Left lung (tissue), 10 donors: ENCODE data around the gene ZBTB7B. TPM values are rescaled to one million over a fixed set of nuclear protein-coding genes. Genes with fewer than 3 reads are reported as not detected.
A peak's percentile ranks its signal among the peaks of the same experiment; 100 is the strongest.

ENCODE experiments used
- ATAC-seq: fragments of 200-7000 bp; cut with Tn5 transposase; one replicate; pipeline ENCODE4 v1.9.1; 2020; ENCODE audit warnings: moderate library complexity
- DNase-seq, 4 donors: peaks; one replicate each; pipeline ENCODE4 v3.0.0-alpha.2; 2013 to 2020
- H3K27ac ChIP-seq, 2 donors: fragments of 200-600 bp; sonication (generic) in 1 of 2; one replicate each; pipeline versions ENCODE4 v1.5.0 to v1.8.0; 2020 to 2021
- H3K27me3 ChIP-seq, 2 donors: fragments of 200-600 bp; sonication (generic) in 1 of 2; one replicate each; pipeline versions ENCODE4 v1.5.0 to v1.8.0; 2020 to 2021
- H3K36me3 ChIP-seq, 2 donors: fragments of 200-600 bp; sonication (generic) in 1 of 2; one replicate each; pipeline versions ENCODE4 v1.5.0 to v1.8.0; 2020 to 2021
- H3K4me1 ChIP-seq, 2 donors: fragments of 200-600 bp; one replicate each; pipeline ENCODE4 v1.8.0; 2021
- H3K4me3 ChIP-seq, 2 donors: fragments of 200-600 bp; sonication (generic) in 1 of 2; one replicate each; pipeline versions ENCODE4 v1.5.0 to v1.8.0; 2020 to 2021; ENCODE audit warnings: mild to moderate bottlenecking in 1 of 2
- H3K9me3 ChIP-seq, 2 donors: fragments of 200-600 bp; sonication (generic) in 1 of 2; one replicate each; pipeline versions ENCODE4 v1.5.0 to v1.8.0; 2020 to 2021
- intact Hi-C, 2 donors: fragments of 100-400 bp; cut with DNase I; formaldehyde crosslinking; loops; one replicate each; pipeline versions ENCODE4 v1.11.2 to v1.14.2; 2022
- polyA plus RNA-seq, 6 donors: library from polyadenylated mRNA; unstranded; fragments of 120-200 nt; gene quantifications; one replicate each; pipeline ENCODE4 v1.2.1, GENCODE V29; 2013; ENCODE audit not compliant: insufficient read length in 6 of 6
- total RNA-seq, 2 donors: library from RNA; stranded (reverse); fragmentation: NEBNext Ultra II Directional; extraction: Animal tissue kit (Norgen Biotek cat#: 25700); gene quantifications; one replicate each; pipeline ENCODE4 v1.2.1, GENCODE V29; 2021
- TF ChIP-seq, protein P1 (sequence below), 2 donors: fragments of 200-600 bp; sonication (generic) in 1 of 2; IDR thresholded peaks; one replicate each; pipeline versions ENCODE4 v1.5.0 to v1.8.0; 2021; ENCODE audit warnings: antibody characterized with exemption in 2 of 2
- donor health status: DM: no; HTN: yes; CAD: no.
- donor health status: DM: no; HTN: no; CAD: no.

ZBTB7B gene
- total and polyA plus RNA-seq, 8 donors: 14.4 to 104 (median 19.0) TPM

- Histone ChIP-seq H3K4me3 (no peak overlapping the region), H3K36me3 (no peaks in the 10 kb centered on the region), H3K27me3 (no peaks in the 10 kb centered on the region), H3K4me1 (peaks cover 0 to 28% of the 10 kb centered on the region in 2 donors), H3K27ac (peak overlapping the region in 1 of 2 donors; percentile 19), H3K9me3 (no peaks in the 10 kb centered on the region)
- ATAC-seq: peak; percentile 89
- TF ChIP-seq, protein P1, sequence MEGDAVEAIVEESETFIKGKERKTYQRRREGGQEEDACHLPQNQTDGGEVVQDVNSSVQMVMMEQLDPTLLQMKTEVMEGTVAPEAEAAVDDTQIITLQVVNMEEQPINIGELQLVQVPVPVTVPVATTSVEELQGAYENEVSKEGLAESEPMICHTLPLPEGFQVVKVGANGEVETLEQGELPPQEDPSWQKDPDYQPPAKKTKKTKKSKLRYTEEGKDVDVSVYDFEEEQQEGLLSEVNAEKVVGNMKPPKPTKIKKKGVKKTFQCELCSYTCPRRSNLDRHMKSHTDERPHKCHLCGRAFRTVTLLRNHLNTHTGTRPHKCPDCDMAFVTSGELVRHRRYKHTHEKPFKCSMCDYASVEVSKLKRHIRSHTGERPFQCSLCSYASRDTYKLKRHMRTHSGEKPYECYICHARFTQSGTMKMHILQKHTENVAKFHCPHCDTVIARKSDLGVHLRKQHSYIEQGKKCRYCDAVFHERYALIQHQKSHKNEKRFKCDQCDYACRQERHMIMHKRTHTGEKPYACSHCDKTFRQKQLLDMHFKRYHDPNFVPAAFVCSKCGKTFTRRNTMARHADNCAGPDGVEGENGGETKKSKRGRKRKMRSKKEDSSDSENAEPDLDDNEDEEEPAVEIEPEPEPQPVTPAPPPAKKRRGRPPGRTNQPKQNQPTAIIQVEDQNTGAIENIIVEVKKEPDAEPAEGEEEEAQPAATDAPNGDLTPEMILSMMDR (IDR thresholded peaks at IDR 0.05): no peak
- peak in 1 of 4 donors; percentile 54 for DNase-seq
- intact Hi-C loops: no loop called here
Observed at GRCh38 chr1:155038602-155039307, 36.2 kb downstream of the ZBTB7B start.

GRCh38 chr1:155039308-155039669 is 36.7 kb downstream of the ZBTB7B start:
- ATAC-seq: no peak
- Histone ChIP-seq H3K4me3 (no peak overlapping the region), H3K4me1 (peaks cover 0 to 28% of the 10 kb centered on the region in 2 donors), H3K27ac (no peak overlapping the region), H3K36me3 (no peaks in the 10 kb centered on the region), H3K9me3 (no peaks in the 10 kb centered on the region), H3K27me3 (no peaks in the 10 kb centered on the region)
- peak in 1 of 4 donors; percentile 58 for DNase-seq
- TF ChIP-seq, protein P1 (IDR thresholded peaks at IDR 0.05): no peak
- intact Hi-C loops: no loop called here

- Histone ChIP-seq H3K36me3 (no peaks in the 10 kb centered on the region), H3K27me3 (no peaks in the 10 kb centered on the region), H3K27ac (no peak overlapping the region), H3K4me3 (no peak overlapping the region), H3K4me1 (peaks cover 0 to 39% of the 10 kb centered on the region in 2 donors), H3K9me3 (no peaks in the 10 kb centered on the region)
- ATAC-seq: no peak
- TF ChIP-seq, protein P1 (IDR thresholded peaks at IDR 0.05): no peak
- intact Hi-C loops: no loop called here
- peak in 1 of 4 donors; percentile 63 for DNase-seq
Observed at GRCh38 chr1:155040358-155041093, 37.9 kb downstream of the ZBTB7B start.

GRCh38 chr1:155042789-155043188 is 40.2 kb downstream of the ZBTB7B start:
- no peak for DNase-seq
- intact Hi-C loops: no loop called here
- no peaks in the 10 kb centered on the region for H3K9me3 ChIP-seq
- no peak overlapping the region for H3K4me3 ChIP-seq
- peaks cover 0 to 26% of the 10 kb centered on the region in 2 donors for H3K4me1 ChIP-seq
- H3K36me3 ChIP-seq: no peaks in the 10 kb centered on the region
- TF ChIP-seq, protein P1 (IDR thresholded peaks at IDR 0.05): no peak
- no peak for ATAC-seq
- H3K27ac ChIP-seq: no peak overlapping the region
- H3K27me3 ChIP-seq: no peaks in the 10 kb centered on the region

DNA sequence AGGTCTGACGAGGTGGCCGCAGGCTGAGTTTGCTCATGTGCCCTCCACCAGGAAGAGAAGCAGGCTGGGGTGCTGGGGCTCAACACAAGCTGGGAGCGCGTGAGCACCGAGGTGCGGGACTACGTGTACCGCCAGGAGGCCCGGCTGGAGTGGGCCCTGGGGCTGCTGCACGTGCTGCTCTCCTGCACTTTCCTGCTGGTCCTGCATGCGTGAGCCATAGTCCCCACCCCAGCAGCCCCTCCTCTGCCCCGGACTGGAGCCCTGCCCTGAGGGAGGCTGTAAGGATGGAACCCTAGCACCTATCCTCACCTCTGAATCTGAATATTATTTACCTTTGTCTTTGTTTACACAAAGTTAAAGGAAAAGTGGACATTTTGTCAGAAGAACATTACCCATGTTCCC is 40.7 kb downstream of the ZBTB7B start:
- Histone ChIP-seq H3K36me3 (no peaks in the 10 kb centered on the region), H3K27me3 (no peaks in the 10 kb centered on the region), H3K9me3 (no peaks in the 10 kb centered on the region), H3K27ac (no peak overlapping the region), H3K4me1 (peaks cover 0 to 24% of the 10 kb centered on the region in 2 donors), H3K4me3 (no peak overlapping the region)
- intact Hi-C loops: no loop called here
- DNase-seq: peak in 1 of 4 donors; percentile 75
- ATAC-seq: no peak
- TF ChIP-seq, protein P1 (IDR thresholded peaks at IDR 0.05): no peak
